DMS53 treated with DMSO at 0.1 percent for 48 hours (cell line): ENCODE results near the gene TK1.
"Not testable (repeated sequence)": the region's sequence is repeated elsewhere in the genome, so short reads cannot be mapped to it uniquely, and the experiment has no call there.

Experiments used
- DNase-seq: peaks from one replicate; lab custom pipeline; 2025; ENCODE audit not compliant: unreplicated experiment; lab: John Stamatoyannopoulos, UW

TK1 gene, protein sequence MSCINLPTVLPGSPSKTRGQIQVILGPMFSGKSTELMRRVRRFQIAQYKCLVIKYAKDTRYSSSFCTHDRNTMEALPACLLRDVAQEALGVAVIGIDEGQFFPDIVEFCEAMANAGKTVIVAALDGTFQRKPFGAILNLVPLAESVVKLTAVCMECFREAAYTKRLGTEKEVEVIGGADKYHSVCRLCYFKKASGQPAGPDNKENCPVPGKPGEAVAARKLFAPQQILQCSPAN

DNA sequence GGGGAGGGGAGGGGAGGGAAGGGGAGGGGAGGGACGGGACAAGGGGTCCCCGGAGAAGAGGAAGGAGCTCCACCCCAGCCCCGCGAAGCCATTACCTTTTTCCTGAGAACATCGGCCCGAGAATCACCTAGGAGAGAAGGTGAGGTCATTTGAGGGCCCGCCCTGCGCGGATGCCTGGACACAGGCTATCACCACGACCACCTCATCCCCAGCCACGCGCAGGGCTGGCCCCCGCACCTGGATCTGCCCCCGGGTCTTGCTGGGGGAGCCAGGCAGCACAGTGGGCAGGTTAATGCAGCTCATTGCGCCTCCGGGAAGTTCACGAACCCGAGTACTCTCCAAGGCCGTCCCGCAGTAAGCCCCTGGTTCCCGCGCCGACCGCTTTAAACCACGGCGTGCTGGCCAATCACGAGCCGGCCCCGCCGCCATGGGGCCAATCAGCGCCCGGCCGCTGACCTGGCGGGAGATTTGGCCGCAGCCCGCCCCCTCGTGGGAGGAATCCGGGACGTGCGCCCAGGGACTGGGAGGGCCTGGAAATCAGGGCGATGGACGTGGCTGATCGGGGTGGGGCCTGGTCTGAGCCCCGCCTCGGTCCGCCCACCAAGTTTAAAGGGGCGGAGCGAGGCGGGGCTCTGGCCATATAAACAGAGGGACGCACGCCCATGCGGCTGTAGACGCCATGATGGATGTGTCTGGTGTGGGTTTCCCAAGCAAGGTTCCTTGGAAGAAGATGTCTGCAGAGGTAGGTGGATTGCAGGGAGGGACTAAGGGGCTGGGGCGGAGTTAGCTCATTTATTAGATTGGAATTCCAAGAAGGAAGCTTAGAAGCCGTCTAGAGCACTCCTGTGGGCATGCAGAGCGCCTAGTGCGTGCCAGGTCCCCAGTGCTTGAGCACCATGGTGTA is at the start of gene TK1, which contains the start of gene AFMID:
Gene TK1, minus strand, starts transcription at position 361 of the 904 bp plus-strand sequence. Its CDS starts 58 bp downstream, at position 303.
Gene AFMID, plus strand, starts transcription at position 671 of the 904 bp plus-strand sequence. Its CDS starts 9 bp downstream, at position 680.
- DNase-seq = peak; percentile 93

DNA sequence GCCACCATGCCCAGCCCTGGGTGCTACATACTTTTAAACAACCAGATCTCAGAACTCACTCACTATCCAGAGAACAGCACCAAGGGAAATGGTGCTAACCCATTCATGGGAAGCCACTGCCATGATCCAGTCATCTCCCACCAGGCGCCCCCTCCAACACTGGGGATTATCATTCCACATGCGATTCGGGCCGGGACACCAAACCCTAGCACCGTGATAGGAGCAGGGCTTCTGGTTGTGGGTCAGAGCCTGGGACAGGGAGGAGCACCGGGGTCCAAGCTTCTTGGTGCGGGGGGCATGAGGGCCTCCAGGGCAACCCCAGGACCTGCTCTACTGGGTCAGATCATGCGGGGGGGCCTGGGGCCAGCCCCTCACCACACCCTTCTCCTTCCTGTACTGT is 49.0 kb upstream of the TK1 start:
- no peak for DNase-seq

DNA sequence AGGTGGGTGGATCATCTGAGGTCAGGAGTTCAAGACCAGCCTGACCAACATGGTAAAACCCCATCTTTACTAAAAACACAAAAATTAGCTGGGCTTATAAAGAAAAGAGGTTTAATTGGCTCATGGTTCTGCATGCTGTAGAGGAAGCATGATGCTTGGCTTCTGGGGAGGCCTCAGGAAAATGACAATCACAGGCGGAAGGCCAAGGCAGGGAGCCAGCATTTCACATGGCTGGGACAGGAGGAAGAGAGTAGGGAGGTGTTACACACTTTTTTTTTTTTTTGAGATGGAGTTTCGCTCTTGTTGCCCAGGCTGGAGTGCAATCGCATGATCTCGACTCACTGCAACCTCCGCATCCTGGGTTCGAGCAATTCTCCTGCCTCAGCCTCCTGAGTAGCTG is 48.2 kb upstream of the TK1 start:
- not testable (repeated sequence) for DNase-seq

DNA sequence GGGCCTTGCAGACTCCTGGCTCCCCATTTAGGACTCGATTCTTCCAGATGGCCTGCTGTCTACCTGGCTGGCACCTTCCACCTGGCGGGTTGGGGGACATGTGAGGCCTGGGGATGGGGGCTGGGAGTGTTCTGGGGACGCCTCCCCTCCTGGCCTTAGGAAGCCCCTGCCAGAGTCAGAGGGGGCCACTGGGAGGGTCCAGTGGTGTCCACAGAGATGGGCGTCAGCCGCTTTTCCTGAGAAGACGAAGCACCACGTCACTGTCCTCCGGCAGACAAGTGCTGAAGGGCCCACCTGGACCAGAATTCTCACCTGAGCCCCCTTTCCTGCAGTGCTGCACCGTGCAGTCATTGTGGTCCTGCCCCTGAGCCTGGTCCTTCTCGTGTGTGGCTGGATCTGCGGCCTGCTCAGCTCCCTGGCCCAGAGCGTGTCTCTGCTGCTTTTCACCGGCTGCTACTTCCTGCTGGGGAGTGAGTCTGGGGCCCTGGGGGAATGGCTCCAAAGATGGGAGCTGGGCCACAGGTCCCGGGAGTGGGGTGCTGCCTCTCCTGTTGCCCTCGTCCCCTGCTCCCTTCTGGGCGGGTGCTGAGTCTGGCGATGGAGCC is 47.5 kb upstream of the TK1 start:
- DNase-seq = no peak

DNA sequence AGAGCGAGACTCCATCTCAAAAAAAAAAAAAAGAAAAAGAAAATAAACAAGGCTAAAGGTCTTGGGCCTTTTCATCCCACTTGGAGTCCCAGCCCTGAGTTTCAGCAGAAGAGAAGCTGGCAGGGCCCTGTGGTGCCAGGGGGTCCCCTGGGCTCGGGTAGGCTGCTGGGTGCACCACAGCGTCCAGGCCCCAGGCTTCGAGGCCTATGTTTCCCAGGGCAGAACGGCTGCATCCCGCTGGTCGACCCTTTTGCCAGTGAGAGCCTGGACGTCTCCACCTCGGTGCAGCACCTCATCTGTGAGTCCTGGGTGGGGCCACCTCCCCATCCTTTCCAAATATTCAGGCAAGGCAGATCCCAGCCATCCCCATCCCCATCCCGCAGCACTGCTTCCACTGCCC is 46.8 kb upstream of the TK1 start:
- DNase-seq = no peak

DNA sequence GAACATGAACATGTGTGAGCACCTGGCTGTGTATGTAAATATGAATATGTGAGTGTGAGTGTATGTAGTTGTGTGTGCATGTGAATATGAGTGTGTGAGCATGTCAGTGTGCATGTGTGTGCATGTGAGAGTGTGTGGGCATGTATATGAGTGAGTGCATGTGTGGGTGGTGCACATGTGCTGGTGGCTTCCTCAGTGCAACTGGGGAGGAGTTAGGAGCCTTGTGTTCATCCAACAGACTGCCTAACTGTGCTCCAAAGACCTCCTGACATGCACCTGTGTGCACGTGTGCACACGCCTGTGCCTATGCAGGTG is 46.0 kb upstream of the TK1 start:
- no peak for DNase-seq

DNA sequence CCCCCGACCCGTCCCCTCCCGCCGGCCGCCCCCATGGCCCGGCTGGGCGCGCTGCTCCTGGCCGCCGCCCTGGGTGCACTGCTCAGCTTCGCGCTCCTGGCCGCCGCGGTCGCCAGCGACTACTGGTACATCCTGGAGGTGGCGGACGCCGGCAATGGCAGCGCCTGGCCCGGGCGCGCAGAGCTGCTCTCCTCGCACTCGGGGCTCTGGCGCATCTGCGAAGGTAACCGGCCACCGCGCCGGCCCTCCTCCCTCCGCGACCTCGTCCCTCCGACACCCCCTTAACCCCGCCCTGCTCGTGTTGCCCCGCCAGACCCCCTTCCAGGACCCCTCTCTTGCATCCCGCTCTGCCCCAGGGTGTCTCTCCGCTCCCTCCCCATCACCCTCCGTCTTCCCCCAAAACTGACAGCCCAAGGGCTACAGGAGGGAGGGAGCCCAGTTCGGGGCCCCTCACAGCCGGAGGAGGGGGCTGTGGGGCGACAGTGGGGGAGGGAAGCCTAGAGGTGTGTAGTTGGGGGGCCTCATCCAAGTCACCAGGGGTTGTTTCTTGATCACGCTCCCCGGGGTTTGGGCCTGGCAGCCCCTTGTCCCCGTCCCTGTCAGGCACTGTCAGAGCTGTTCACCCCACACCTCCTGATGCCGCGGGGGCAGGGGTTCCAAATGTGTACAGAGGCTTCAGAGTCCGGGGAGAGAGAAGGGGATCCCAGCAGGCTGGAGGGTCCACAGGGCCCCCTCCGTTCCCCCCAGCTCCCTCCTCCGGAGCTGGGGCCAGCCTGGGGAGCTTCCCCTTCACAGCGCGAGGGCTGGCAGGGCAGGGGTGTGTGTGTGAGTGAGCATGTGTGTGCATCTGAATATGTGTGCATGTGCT is 45.4 kb upstream of the TK1 start:
- DNase-seq = no peak

DNA sequence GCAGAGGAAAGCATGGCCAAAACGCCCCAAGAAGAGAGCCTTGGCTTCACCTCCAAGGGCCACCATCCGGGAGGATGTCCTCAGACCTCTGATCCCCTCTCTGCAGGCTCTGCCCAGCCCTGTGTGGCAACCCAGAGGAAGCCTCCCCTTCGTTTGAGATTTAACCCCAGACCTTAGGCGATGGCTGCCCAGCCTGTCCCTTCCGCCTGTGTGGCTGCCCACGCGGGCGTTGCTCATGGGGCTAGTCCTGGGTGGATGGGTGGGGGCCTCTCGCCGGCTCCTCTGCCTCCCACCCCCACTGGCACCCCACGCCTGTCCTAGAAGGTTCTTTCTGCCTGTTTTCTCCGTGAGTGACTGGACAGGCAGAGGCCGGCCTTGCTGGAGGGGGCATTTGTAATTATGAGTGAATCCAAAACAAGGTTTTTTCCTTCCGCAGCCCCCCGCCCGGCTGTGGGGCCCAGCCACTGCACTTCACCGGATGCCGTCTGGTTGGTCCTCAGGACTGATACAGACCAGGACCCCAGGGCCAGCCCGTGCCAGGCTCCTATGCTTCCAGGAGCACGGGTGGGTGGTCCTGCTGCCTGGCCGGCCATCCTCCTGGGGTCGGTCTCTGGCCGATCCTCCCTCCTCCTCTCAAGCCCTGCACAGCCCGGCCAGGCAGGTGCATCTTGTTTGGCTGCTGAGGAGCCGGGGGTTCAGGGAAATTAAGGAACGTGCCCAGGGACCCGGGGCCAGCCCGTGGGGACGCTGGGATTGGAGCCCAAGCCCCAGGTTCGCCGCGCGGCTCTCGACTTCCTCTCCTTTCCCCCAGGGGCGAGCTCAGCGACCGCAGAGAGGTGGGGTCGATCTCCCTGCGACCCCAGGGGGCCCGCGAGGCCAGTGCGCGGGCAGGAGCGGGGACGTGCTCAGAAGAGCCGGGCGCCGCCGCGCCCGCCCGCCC is 44.4 kb upstream of the TK1 start, which contains the start of gene TMEM235:
Gene TMEM235, plus strand, starts transcription at position 636 of the 940 bp plus-strand sequence. CDS start 393 bp downstream, outside the sequence.
- no peak for DNase-seq

DNA sequence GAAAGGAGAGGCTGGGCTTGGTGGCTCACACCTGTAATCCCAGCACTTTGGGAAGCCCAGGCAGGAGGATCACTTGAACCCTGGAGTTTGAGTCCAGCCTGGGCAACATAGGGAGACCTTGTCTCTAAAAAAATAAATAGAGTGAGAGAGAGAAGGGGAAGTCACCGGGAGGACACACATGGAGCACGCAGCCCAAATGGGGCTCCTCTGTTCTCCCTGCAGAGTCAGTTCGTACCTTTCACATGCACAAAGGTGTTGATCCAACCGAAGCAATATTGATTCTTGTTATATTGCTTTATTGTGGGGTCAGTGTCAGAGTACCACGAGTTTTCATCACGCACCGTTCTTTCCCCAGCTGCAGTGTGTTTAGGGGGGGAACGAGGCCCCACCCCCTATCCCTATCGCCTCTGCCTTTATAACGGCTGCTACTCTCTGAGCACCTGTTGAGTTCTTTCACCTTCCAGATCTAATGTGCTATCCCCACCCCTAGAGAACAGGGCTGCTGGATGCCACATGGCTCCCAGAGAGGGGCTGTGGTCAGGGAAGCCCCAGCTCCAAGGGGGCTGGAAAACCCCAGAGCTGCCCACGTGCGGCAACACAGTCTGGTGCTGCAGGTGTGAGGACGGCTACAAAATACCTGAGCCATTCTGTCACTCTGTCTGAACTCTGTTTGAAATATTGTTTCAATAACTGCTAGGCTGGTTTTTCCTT is 43.6 kb upstream of the TK1 start:
- no peak for DNase-seq

DNA sequence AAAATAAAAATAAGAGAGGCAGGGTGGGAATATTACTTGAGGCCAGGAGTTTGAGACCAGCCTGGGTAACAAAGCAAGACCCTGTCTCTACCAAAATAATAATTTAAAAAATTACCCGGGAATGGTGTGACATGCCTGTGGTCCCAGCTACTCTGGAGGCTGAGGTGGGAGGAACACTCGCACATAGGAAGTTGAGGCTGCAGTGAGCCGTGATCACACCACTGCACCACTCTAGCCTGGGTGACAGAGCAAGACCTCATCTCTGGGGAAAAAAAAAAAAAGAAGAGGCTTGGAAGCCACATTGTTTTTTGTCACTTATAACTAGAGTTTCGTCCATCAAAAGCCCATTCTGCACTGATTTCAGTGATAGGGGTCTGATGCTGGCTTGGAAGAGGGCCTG is 41.3 kb upstream of the TK1 start:
- no peak for DNase-seq

DNA sequence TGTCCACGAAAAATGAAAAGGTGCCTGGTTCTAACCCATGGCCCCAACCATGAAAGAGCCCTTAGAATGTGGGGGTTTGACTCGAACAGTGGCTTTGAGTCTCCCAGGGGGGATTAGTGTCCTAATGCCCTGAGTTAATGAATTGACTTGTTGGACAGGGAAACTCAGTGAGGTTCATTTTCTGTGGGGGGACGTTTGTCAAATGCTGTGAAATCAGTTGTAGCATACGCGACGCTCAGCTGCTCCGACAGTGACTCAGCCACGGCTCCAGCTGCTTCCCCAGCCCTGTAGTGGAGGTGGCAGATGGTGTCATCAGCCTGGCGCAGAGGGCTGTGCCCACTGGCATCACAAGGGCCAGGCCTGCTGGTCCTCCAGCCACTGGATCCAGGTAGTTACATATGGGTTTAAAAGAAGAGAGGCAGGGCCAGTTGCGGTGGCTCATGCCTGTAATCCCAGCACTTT is 40.6 kb upstream of the TK1 start:
- DNase-seq = peak; percentile 85

DNA sequence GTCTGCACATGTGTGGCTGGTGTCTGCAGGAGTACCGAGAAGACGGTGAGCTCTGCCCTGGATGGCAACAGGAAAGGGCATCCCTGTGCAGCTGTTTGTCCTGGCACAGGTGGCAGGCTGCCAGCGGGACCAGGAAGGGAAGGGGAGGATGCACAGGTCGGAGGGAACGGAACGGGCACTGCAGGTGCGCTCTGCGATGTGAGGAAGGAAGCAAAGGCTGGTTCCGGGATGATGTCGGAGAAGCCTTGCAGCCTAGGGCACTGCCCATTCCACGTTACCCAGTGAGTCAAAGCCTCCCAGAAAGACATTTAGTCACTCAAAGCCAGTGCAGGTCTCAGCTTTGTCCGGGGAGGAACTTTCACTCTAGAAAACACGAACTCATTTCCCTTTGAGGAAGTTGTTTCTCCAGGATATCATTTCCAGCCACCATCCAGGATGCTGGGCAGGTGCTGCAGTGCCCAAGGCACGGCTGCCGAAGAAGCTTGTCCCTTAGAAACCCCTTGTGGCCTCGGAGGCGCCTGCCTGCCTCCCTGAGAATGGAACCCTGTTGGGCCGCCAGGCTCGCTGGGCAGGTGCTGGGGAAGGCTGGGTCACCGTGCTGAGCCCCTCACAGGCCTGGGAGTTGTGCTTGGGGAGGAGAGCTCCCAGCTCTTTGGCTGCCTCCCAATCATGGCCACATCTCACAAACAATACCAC is 40.1 kb upstream of the TK1 start:
- peak; percentile 76 for DNase-seq

DNA sequence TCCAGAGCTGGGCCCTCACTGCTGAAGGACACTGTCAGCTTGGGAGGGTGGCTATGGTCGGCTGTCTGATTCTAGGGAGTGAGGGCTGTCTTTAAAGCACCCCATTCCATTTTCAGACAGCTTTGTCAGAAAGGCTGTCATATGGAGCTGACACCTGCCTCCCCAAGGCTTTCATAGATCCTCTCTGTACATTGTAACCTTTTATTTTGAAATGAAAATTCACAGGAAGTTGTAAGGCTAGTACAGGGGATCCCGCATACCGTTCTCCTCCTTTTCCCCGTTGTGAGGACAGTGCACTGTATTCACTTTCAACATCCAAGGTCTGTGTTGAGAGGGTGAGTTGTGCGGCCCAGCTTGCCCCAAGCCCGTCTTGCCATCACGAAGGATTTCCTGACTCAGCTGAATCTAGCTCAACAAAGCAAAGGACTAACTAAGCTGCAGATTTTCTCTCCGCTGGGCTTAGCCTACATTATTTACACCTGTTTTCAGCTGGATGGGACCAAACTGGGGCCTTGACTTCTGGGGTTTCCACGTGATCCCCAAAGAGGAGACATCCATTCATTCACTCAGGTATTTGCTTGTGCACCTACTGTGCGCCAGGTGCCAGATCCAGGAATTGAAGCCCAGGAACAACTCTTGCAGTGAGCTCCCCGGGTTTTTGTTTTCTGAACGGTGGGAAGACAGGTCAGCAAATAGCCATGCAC is 39.4 kb upstream of the TK1 start:
- no peak for DNase-seq

DNA sequence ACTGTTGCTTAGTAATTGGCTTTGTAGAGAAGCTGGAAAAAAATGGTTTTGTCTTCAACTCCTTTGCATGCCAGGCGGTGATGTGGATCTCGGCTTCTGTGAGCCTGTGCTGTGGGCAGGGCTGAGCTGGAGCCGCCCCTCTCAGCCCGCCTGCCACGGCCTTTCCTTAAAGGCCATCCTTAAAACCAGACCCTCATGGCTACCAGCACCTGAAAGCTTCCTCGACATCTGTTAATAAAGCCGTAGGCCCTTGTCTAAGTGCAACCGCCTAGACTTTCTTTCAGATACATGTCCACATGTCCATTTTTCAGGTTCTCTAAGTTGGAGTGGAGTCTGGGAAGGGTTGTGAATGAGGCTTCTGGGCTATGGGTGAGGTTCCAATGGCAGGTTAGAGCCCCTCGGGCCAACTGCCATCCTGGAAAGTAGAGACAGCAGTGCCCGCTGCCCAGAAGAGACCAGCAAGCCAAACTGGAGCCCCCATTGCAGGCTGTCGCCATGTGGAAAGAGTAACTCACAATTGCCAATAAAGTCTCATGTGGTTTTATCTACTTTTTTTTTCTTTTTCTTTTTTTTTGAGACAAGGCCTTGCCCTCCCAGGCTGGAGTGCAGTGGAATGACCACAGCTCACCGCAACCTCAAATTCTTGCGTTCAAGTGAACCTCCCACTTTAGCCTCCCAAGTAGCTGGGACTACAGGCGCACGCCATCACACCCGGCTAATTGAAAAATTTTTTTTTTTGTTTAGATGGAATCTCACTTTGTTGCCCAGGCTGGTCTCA is 38.4 kb upstream of the TK1 start:
- no peak for DNase-seq

DNA sequence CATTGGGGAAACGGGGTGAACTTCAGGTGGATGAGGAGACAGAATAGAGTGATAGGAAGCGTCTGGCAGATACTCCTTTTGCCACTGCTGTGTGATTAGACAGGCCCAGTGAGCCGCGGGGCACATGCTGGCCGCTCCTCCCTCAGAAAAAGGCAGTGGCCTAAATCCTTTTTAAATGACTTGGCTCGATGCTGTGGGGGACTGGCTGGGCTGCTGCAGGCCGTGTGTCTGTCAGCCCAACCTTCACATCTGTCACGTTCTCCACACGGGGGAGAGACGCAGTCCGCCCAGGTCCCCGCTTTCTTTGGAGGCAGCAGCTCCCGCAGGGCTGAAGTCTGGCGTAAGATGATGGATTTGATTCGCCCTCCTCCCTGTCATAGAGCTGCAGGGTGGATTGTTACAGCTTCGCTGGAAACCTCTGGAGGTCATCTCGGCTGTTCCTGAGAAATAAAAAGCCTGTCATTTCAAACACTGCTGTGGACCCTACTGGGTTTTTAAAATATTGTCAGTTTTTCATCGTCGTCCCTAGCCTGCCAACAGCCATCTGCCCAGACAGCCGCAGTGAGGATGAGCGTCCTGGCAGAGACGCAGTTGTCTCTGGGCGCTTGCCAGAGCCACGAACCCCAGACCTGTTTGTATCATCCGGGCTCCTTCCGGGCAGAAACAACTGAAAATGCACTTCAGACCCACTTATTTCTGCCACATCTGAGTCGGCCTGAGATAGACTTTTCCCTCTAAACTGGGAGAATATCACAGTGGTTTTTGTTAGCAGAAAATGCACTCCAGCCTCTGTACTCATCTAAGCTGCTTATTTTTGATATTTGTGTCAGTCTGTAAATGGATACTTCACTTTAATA is 37.6 kb upstream of the TK1 start:
- DNase-seq = no peak

DNA sequence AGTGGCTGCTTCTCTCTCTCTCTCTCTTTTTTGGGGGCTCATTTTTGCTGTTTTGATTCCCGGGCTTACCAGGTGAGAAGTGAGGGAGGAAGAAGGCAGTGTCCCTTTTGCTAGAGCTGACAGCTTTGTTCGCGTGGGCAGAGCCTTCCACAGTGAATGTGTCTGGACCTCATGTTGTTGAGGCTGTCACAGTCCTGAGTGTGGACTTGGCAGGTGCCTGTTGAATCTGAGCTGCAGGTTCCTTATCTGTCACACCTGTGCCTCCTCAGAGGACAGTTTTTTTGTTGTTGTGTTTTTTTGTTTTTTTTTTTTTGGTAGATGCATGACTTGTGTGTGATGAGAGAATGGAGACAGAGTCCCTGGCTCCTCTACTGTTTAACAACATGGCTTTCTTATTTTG is 36.9 kb upstream of the TK1 start:
- no peak for DNase-seq
